Esophagus mucosa (tissue), 1 donor: ENCODE measurements around the gene PALS1. TPM values are rescaled to one million over a fixed set of nuclear protein-coding genes. Genes with fewer than 3 reads are reported as not detected.

Experiments
- ATAC-seq: fragments of 200-7000 bp; cut with Tn5 transposase; one replicate; pipeline ENCODE4 v1.9.1; 2020
- total RNA-seq: library from RNA; stranded (reverse); gene quantifications from one replicate; pipeline ENCODE4 v1.2.4, GENCODE V29; 2023
- donor health status: DM: yes; HTN: yes; CAD: no.

PALS1 gene
- 21.6 TPM for total RNA-seq

DNA sequence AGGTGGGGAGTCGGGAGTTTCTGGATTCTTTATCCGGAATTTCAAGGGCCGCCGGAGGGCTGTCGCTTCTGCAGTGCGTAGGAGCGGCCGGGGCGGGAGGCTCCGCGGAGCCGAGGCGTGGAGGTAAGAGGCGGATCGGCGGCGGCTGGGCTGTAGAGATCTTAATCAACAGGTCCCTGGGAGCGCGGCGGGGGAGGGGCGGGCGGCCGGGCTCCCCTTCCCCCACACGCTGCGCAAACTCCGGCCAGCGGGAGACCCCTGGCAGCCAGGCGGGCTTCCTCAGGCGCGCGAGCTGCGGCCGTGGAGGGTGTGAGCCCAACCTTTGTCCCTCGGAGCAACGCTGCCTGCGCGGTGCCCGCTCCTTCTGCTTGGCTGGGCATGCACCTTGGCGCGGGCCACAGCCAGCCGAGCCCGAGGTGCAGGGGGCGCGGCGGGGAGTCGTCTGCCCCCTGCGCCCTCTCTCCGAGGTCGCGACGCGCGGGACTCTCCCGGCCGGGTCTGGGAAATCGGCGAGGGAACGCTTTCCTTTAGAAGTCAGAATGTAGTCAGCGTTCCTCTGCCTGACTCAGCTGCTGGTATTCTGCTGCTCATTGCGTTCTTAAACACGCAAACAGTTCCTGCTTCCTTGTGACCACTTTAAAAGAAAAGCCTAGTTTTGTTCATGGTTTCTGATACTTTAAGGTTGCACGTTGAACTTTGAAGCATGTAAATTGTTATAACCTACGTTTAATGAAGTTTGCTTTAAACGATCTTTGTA lies at the start of gene PALS1:
TSS of gene PALS1 (plus strand) at position 25 of the 757 bp plus-strand sequence. CDS start 37,736 bp downstream, outside the sequence.
- ATAC-seq: peak; percentile 57

DNA sequence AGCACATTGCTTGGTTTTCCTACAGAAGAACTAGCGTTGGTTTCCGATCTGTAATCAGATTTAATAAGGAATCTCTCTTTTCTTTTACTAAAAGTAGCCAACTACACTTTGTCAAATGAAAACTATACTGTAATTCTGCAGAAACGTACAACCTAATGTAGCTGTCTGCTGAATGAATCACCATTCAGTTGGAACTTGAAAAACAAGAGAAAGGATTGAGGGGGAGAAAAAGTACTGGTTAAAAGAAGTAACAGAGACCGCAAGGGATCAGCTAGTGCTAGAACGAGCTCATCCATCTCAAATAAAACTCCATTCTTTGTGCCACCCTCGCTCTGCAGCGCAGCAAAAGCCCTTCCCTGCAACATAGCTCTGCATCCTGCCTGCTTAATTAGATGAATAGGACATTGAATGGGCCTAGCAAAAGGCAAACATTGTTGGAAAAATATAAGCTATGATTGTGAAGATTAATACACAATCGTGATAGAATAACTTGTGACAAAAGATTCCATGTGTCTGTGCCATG lies 49.4 kb upstream of the PALS1 start:
- no peak for ATAC-seq

DNA sequence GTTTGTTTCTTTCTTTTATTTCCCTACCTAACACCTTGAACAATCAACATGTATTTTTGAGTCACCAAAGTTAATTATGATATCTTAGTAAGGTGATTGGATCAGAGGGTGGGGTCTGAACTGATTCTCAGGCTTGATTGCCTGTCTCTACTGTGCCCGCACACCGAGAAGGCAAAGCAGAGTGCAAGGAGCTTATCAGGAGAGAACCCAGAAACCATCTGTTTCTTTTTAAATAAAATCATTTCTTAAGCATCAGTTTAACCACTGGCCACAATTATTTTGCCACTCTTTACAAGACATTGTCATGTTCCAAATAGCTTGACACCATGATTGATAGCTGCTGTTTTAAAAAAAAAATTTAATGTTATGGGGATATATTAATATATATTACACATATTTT lies 48.9 kb upstream of the PALS1 start:
- no peak for ATAC-seq

DNA sequence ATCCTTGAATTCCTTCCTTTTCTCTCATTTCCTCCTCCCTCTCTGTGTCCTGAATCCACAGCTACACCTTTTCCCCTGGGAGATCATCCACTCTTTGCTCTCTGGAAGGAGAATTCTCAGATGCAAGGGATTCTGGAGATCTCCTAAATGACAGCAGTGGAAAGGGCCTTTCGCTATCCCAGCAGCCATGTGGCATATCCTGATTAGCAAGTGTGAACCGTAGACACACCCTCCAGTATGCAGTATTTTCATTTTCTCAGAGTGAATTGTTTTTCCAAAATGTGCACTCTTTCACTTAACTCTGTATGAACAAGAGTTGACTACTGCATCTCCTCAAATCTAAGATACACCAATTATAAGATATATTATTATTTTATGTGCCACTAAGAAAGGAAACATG lies 46.0 kb upstream of the PALS1 start:
- ATAC-seq: no peak

DNA sequence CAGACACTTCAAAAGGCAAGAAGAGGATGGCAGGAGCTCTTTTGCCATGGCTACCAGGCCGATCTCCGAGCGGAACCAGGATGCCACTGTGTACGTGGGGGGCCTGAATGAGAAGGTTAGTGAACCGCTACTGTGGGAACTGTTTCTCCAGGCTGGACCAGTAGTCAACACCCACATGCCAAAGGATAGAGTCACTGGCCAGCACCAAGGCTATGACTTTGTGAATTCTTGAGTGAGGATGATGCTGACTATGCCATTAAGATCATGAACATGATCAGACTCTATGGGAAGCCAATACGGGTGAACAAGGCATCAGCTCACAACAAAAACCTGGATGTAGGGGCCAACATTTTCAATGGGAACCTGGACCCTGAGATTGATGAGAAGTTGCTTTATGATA lies 42.2 kb upstream of the PALS1 start:
- no peak for ATAC-seq

DNA sequence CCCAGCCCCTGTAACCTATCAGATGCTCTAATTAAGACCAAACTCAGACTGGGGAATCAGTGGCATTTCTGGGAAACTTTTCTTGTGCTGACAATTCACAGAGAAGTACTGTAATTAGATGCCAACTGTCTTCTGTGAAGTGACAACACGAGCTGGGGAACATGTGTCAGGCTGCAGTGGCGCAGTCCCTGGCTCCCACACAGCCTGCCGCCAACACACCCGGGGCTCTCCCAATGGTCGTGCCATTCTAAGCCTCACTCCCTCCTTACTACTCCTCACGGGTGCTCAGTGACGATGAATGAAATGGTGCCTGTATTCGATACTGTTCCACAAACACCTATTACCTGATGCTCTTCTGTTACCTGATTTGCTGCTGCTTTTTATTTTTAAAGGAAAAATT lies 33.4 kb upstream of the PALS1 start:
- ATAC-seq: no peak

DNA sequence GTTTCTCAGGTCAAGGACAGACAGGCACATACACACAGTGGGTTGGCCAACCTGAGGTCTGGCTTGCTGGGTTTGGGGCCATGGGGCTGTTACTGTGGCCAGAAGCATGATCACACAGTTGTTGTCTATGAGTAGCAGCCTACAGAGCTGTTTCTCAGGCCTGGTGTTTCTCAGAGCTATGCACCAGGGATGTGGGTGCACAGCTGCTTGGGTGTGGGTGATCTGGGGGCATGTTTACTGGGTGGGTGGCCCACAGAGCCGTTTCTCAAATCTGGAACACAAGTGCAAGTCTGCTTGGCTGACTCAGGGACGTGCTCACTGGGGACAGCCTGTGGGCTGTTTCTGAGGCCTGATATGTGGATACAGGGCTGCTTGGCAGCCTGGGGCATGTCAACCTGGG lies 23.1 kb upstream of the PALS1 start:
- no peak for ATAC-seq

DNA sequence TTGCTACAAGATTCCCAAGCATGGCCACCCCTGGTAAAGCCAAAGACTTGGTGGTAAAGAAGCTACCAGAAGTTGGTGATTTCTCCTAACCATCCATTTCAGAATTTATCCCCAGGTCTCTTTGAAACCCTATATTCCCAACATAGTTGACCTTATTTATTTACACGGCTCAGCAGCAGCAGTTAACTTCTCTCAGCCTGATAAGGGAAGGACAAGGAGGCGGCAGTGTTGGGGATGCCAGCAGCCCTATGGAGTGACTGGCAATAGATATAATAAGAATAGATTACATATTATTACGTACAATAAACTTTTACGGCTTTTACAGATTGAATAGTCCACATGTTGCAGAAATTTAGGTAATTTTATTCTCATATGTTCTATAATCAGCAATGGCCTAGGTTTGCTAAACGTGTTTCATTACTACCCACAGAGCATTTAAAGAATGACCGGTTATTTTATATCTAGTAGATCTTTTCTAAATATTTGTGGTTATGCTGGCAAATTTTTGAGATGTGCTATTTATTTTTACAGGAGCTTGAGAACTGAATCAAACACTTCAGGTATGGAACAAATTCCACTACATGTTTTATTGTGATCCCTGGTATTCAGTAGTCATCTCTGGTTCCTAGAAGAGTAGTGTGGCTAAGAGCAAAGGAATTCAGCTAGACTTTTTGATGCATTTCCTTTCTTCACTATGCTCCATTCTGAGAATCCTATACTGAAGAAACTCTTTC lies 19.8 kb upstream of the PALS1 start:
- ATAC-seq: no peak

DNA sequence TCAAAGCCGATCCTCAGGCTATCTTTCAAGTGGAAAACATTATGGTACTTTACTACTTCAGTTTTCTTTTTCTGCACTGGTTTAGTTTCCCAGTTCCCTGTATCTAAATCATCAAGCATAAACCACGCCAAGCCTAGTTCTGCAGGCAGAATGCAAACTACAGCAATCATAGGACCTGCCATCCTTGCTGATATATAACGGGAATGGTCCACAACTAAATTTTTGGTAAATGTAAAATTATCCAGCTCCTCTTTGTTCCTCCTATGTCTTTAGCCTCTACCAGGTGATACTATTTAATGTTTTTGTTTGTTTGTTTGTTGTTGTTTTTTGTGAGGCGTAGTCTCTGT lies 19.3 kb upstream of the PALS1 start:
- no peak for ATAC-seq

DNA sequence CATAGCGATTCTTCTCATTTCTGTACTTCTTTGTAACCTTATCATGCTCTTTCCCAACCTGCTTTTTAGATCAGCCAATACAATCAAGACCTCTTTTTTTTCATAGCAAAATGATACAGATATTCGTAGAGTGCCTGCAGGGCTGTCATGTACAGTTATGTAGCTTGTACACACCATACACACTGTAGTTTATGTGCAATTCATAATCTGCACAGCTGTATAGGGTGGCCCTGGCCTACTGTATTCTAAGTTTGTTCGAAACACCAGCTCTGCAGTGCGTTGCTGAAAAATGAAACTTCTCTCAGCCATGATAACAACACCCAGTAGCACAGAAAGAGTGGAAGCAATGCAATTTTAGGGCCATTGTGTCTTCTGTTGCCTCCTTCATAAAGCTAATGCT lies 15.7 kb upstream of the PALS1 start:
- ATAC-seq: no peak

DNA sequence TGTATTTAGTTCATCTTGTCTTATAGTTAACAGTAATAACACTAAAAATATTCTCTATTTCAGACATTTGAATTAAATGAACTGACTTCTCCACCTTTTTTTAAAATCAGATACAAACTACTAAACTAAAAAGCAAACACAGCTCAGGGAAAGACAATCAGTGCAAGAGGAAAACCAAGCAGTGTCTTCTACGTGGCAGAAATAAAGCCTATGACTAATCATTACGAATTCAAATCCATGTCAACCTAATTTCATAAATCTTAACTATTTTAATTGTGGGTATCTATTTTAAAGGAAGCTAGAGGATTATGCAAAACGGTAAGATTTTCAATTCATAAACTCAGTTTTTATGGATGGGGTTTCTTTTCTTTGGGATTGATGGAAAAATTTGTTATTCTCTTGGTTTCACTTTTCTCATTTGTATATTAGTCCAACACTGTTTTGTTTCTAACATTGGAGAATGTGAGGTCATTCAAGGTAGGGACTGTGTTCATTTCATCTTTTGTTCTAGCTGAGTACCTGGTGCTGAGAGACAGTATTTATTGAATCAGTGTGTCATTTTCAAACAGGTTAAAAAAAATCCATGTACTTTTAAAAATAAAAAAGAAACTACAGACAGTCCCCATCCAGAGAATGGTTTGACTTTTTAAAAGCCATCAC lies 12.8 kb upstream of the PALS1 start:
- ATAC-seq: no peak

DNA sequence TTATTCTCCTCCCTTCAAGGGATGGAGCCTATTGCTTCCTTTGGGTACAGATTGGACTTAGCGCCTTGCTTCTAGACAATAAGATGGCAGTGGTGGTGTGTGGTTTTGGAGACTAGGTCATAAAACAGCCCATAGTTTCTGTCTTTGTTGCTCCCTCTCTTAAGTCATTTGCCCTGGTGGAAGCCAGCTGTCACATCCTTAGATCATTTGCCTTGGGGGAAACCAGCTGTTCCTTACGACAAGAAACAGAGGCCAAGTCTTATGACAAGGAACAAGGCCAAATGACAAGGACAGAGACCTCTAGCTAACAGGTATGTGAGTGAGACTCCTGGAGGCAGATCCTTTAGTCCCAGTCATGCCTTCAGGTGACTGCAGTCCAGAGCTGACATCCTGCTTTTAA lies 9.2 kb upstream of the PALS1 start:
- ATAC-seq: no peak

DNA sequence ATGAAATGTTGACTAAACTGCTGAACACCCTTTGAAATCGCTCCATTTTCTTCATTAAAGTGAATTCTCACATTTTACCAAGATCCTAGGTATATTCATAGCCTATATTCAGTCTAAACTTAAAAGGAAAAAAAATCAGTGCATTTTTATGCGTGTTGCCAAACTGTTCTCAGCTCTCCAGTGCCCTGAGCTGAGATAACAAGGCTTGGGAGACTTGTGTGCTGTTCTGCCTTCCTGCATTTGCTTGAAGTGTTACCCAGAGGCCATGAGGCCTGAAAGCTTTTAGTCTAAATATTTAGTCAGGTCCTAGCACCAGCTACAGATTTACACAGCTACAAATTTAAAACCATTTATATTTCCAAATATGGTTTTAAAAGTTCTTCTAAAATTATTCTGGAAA lies 8.6 kb upstream of the PALS1 start:
- no peak for ATAC-seq

DNA sequence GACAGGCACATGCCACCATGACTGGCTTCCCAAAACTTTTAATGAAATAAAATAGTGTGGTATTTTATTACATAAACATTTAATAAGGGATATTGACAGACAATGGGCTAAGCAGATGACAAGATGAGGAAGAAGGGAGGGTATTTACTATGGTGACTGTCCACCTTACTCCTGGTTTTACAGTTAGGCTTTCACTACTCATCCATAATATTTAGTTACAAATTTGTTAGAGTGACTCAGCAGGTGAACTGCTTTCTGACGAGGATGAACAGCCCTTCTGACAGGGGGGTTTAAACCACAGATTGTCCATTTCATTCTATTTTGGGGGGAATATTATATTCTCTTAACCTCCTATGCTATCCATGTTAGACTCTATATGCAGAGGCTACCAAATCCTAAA lies 3.6 kb upstream of the PALS1 start:
- ATAC-seq: no peak

DNA sequence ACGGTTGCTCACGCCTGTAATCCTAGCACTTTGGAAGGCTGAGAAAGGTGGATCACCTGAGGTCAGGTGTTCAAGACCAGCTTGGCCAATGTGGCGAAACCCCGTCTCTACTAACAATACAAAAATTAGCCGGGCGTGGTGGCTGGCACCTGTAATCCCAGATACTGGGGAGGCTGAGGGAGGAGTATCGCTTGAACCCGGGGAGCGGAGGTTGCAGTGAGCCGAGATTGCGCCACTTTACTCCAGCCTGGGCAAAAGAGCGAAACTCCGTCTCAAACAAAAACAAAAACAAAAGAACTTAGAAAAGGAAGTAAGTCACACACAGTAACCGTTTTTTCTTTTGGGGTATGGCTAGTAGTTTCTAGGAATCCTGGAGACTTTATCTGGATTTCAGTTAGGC lies 1.7 kb upstream of the PALS1 start:
- ATAC-seq: no peak

DNA sequence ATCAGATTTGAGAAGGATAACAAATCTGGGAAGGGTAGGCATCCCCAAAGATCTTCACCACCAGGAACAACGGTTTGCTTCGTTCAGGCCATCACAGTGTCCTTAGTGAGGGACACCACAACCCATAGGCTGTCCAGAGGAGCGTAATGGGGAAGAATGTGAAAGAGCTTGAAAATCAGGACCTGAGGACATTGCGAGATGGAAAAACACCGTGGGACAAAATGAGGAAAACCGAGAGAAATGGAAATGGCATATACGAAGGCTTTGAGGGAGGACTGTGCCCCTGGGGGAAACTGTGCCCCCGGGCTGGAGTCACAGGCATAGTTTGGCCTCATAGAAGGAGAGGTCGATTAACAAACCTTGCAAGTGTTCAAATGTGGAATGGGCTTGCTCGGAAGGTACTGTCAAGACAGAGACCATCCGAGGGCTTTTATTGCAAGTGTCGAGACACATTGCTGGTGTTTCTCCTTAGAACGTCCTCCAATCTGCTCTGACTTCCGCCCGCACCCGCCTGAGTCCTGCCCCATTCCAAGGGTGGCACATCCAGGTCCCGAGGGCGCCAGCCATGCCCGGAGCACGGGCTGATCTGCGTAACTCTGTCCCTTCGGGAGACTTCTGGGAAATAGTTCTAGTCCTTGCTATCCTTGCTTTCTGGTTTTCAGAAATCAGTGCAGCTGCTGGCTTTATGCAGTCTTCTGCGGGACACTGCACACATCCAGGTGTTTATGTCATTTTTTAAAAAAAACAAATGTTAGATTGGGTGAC lies 885 bp upstream of the PALS1 start:
- peak; percentile 63 for ATAC-seq

DNA sequence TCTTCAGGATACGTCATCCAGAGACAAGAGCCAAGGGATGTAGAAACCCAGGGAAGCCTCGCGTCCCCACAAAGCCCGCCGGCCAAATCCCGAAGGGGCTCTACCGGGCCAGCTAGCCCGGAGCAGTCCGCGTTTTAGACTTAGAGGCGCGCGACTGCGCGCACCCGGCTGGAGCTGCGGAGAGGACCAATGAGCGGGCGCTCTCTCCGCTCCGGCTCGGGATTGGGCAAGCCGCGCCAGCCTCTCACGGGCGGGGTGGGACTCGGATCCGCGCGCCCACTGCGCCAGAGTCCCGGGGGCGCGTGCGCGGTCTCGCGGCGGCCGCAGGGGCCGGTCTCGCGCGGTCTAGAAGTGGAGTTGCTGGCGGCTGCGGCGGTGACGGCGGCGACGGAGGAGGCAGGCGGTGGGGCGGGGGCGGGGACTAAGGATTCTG lies 241 bp upstream of the PALS1 start:
- peak; percentile 98 for ATAC-seq

DNA sequence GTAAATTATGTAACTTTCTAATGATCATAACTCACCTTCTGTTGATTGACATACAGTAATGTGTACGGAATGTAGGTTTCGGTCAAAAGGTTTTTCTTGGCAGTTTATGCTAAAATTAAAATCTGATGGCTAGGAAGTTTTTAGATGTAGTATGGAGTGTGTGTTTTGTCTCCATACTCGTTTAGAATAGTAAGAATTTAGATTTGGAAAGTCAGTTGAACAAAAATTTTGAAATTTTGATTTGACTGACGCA lies 859 bp downstream of the PALS1 start:
- no peak for ATAC-seq

DNA sequence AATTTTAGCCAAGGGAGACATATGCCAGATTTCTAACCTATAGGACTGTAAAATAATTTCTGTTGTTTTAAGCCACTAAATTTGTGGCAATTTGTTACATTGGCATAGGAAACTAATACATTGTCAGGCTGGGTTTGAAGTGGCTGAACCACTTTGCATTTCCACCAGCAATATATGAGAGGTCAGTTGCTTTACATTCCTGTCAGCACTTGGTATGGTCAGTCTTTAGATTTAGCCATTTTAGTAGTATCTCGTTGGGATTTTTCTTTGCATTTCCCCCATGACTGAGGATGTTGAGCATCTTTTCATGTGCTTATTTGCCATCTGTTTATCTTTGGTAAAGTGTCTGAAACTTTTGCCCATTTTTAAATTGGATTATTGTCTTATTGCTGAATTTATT lies 3.9 kb downstream of the PALS1 start:
- no peak for ATAC-seq

DNA sequence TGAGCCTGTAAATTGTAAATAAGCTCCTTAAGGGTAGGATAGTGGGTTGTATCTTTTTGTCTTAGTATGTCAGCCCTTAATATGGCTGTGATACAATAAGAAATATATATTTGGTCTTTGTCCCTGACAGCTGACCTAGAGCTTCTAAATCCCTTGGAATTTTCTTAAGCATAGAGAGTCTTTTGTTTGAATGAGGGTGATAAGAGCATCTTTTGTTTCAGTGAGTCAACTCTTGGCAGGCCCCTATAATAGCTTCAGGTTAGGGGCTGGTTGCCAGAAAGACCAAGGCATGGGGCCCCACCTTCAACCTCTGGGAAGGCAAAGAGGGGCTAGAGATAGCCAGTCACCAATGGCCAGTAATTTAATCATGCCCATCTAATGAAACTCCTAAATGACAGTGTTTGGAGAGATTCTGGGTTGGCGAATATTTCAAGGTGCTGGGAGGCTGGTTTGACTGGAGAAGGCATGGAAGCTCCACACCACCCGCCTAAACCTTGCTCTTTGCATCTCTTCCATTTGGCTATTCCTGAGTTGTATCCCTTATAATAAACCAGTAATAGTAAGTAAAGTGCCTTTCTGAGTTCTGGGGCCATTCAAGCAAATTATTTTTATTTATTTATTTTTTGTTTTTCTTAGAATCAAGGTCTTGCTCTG lies 10.5 kb downstream of the PALS1 start:
- no peak for ATAC-seq

DNA sequence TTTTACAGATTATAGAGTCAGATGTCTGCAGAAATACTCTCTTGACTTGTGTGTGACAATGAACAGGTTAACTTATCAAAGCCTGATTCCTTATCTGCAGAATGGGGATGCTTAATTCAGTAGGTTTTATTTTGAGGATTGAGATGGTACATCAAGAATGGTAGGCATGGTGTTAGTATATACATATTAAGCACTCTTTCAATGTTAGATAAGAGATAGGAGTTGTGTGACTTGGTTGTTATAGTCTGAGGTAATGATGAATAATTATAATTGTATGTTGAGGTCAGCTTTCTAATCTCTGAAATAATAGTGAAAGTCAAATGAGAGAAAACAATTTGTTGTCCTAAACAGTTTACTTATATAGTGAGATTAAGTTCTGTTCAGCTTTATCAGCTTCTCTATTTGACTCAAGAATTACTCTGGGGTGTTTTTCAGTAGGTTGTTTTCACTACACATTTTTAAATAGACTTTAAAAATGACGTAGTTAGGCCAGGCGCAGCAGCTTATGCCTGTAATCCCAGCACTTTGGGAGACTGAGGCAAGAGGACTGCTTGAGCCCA lies 11.9 kb downstream of the PALS1 start:
- ATAC-seq: no peak

DNA sequence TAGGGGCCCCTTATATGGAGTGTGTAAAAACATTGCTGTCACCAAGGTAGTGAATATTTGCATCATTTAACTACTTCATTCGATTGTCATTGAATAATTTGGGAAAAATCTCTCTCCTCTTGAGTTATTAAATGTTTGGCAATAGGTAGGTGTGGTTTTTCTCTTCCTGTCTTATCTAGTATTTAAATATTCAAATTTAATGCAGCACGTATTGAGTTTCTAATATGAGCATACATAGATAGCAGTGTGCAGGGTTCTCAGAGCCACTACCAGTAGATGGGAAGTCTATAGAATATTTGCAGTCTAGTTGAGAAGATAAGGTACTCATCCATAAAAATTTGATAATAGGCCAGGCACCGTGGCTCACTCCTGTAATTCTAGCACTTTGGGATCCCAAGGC lies 16.7 kb downstream of the PALS1 start:
- ATAC-seq: no peak
